Right lobe of liver (tissue), 6 donors: ENCODE data around the gene IGF2. TPM values are rescaled to one million over a fixed set of nuclear protein-coding genes. Genes with fewer than 3 reads are reported as not detected.

Experiments
- ATAC-seq, 4 donors: fragments of 200-7000 bp; cut with Tn5 transposase; one replicate each; pipeline ENCODE4 v1.9.1; 2020; ENCODE audit warnings: mild to moderate bottlenecking in 4 of 4, moderate library complexity in 4 of 4
- DNase-seq, 3 donors: peaks; one replicate each; pipeline ENCODE4 v3.0.0-alpha.2; 2020
- H3K27ac ChIP-seq, 3 donors: fragments of 200-600 bp; one replicate each; pipeline ENCODE4 v1.8.0; 2022
- H3K27me3 ChIP-seq, 2 donors: fragments of 200-600 bp; one replicate each; pipeline ENCODE4 v1.8.0; 2022
- H3K36me3 ChIP-seq, 4 donors: fragments of 200-600 bp; sonication (generic) in 1 of 4; one replicate each; pipeline versions ENCODE4 v1.5.1 to v1.8.0; 2017 to 2022; ENCODE audit warnings: control low read depth in 1 of 4
- H3K4me1 ChIP-seq, 4 donors: fragments of 200-600 bp; sonication (generic) in 1 of 4; one replicate each; pipeline versions ENCODE4 v1.5.1 to v1.8.0; 2017 to 2022; ENCODE audit warnings: control low read depth in 1 of 4
- H3K4me3 ChIP-seq, 3 donors: fragments of 200-600 bp; one replicate each; pipeline ENCODE4 v1.8.0; 2022
- H3K9me3 ChIP-seq, 4 donors: fragments of 200-600 bp; sonication (generic) in 1 of 4; one replicate each; pipeline versions ENCODE4 v1.5.1 to v1.8.0; 2017 to 2022; ENCODE audit warnings: control low read depth in 1 of 4
- CTCF ChIP-seq, 4 donors: fragments of 200-600 bp in 3 of 4; fragments of 450-650 bp in 1 of 4; IDR thresholded peaks; one replicate each; pipeline versions ENCODE4 v1.5.1 to v1.8.0; 2016 to 2022; ENCODE audit warnings: antibody characterized with exemption in 4 of 4, mild to moderate bottlenecking in 2 of 4
- POLR2A ChIP-seq: fragments of 450-650 bp; IDR thresholded peaks from one replicate; pipeline ENCODE4 v1.6.1; 2017; ENCODE audit warnings: antibody characterized with exemption, mild to moderate bottlenecking
- WGBS: methylation state at CpG from one replicate; pipeline ENCODE4 v1.1.6; 2018; ENCODE audit warnings: low coverage, low lambda C conversion rate; ENCODE audit not compliant: insufficient coverage; ENCODE audit errors: missing lambda C conversion rate; 5-methylcytosine and 5-hydroxymethylcytosine counted together
- intact Hi-C, 2 donors: fragments of 100-400 bp; cut with DNase I; formaldehyde crosslinking; loops; one replicate each; pipeline versions ENCODE4 v1.11.2 to v1.14.1; 2022
- total RNA-seq, 6 experiments: library from RNA; depleted of rRNA in 2 of 6; stranded (reverse); fragments of >200 nt in 2 of 6; fragmentation: NEBNext Ultra II Directional in 3 of 6; extraction: Animal tissue kit (Norgen Biotek cat#: 25700) in 3 of 6; gene quantifications; one replicate each; pipeline versions ENCODE4 v1.1.0 to v1.2.4, GENCODE V29; 2016 to 2023
- donor health status: DM: no; HTN: yes; CAD: no.
- donor health status: DM: no; HTN: no; CAD: no.
- donor health status: DM: no; HTN: no; CAD: no.
- donor health status: DM: no; HTN: yes; CAD: no.
- donor health status: DM: no; HTN: yes; CAD: no.

Gene IGF2
- total RNA-seq, 6 experiments from 2014 or later: 86.6 to 289 (median 177) TPM

- ATAC-seq (no peak), DNase-seq (no peak)
- no peaks in the 10 kb centered on the region for H3K36me3 ChIP-seq
- no peaks in the 10 kb centered on the region for H3K4me1 ChIP-seq
- WGBS: 63% methylated on average over 4 of the region's 23 CpGs
- no peak for TF ChIP-seq POLR2A
- TF ChIP-seq CTCF (IDR thresholded peaks at IDR 0.05): no peak
- H3K9me3 ChIP-seq: no peaks in the 10 kb centered on the region
- H3K4me3 ChIP-seq: no peak overlapping the region
- intact Hi-C loops: no loop called here
- H3K27me3 ChIP-seq: no peaks in the 10 kb centered on the region
- H3K27ac ChIP-seq: no peak overlapping the region
Measured at GRCh38 chr11:2185324-2186085, 46.3 kb upstream of the IGF2 start.

- whole genome bisulfite sequencing: 45% methylated on average over 6 of the region's 20 CpGs
- TF ChIP-seq POLR2A (no peak), CTCF (IDR thresholded peaks at IDR 0.05) (no peak)
- Histone ChIP-seq H3K4me1 (no peaks in the 10 kb centered on the region), H3K4me3 (no peak overlapping the region), H3K27ac (no peak overlapping the region), H3K27me3 (no peaks in the 10 kb centered on the region), H3K36me3 (no peaks in the 10 kb centered on the region), H3K9me3 (no peaks in the 10 kb centered on the region)
- ATAC-seq: no peak
- no peak for DNase-seq
- intact Hi-C loops: no loop called here
Measured at GRCh38 chr11:2182692-2183474, 43.7 kb upstream of the IGF2 start.

GRCh38 chr11:2182075-2182474 is 42.9 kb upstream of the IGF2 start:
- no CpG with 5 or more reads among the region's 18 CpGs for WGBS
- Histone ChIP-seq H3K4me3 (no peak overlapping the region), H3K36me3 (no peaks in the 10 kb centered on the region), H3K27ac (no peak overlapping the region), H3K9me3 (no peaks in the 10 kb centered on the region), H3K4me1 (no peaks in the 10 kb centered on the region), H3K27me3 (no peaks in the 10 kb centered on the region)
- intact Hi-C loops: no loop called here
- ATAC-seq: no peak
- no peak for DNase-seq
- no peak for TF ChIP-seq POLR2A
- no peak for TF ChIP-seq CTCF (IDR thresholded peaks at IDR 0.05)

GRCh38 chr11:2180789-2181370 is 41.7 kb upstream of the IGF2 start:
- Histone ChIP-seq H3K27me3 (no peaks in the 10 kb centered on the region), H3K36me3 (no peaks in the 10 kb centered on the region), H3K4me3 (no peak overlapping the region), H3K4me1 (no peaks in the 10 kb centered on the region), H3K27ac (no peak overlapping the region), H3K9me3 (no peaks in the 10 kb centered on the region)
- no peak for TF ChIP-seq POLR2A
- TF ChIP-seq CTCF (IDR thresholded peaks at IDR 0.05): no peak
- ATAC-seq (no peak), DNase-seq (no peak)
- intact Hi-C loops: no loop called here
- WGBS: 43% methylated on average over 3 of the region's 11 CpGs
